ENCODE measurements around the gene GPR84. TPM values are rescaled to one million over a fixed set of nuclear protein-coding genes. Genes with fewer than 3 reads are reported as not detected.

Gene GPR84
- total and polyA plus RNA-seq, 12 donors = 0.15 to 2.9 (median 0.32) TPM; not detected in 7

DNA sequence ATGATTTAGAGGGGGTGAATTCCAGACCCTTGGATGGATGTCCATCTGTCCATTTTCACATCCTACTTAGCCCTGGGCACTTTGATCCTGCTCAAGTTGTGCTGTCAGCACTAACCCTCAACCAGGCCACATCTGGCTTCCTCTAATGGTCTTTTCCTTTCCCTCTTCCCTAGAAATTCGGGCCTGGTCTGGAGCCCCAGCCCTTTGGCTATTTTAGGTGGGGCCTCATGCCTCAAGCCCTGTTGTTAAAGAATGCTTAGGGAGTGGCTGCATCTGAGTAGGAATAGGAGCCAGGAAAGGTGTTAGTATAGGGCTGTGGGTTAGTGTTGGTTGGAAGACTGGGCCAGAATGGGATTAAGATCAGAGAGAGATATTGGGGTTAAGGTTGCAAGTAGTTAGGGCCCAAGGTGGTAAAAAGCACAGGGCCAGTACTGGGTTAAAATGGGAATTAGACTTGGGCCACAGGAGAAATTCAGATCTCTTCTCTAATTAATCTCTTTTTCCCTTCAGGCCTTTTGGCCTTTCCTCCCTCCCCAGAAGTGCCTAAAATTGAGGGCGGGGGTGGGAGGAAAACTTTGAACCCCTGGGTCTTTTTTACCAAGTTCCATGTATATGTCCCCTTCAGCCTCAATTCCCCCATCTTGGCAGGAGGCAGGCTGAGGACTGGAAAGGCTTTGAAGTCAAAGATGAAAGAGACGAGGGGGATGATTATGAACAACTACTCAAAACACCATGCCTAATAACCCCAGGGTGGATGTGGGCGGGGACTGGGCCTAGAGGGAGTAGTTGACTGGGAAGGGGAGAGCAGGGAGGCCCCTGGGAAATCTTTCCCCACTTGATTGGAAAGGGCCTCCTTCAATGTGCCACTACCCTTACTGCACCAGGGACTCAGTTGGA lies 24.2 kb upstream of the GPR84 start:
- no peak for ATAC-seq
- Histone ChIP-seq H3K27ac (no peak overlapping the region), H3K27me3 (no peaks in the 10 kb centered on the region), H3K4me1 (peaks cover 0 to 61% (median 11%) of the 10 kb centered on the region in 9 donors), H3K4me3 (no peak overlapping the region), H3K9me3 (no peaks in the 10 kb centered on the region), H3K36me3 (peaks cover 0 to 15% (median 0%) of the 10 kb centered on the region in 9 donors)
- WGBS, 2 donors = 72 to 78% methylated on average over 4 of the region's 4 CpGs
- no peak for DNase-seq
- intact Hi-C loops (cut with DNase I) = no loop called here
- TF ChIP-seq, protein P1, sequence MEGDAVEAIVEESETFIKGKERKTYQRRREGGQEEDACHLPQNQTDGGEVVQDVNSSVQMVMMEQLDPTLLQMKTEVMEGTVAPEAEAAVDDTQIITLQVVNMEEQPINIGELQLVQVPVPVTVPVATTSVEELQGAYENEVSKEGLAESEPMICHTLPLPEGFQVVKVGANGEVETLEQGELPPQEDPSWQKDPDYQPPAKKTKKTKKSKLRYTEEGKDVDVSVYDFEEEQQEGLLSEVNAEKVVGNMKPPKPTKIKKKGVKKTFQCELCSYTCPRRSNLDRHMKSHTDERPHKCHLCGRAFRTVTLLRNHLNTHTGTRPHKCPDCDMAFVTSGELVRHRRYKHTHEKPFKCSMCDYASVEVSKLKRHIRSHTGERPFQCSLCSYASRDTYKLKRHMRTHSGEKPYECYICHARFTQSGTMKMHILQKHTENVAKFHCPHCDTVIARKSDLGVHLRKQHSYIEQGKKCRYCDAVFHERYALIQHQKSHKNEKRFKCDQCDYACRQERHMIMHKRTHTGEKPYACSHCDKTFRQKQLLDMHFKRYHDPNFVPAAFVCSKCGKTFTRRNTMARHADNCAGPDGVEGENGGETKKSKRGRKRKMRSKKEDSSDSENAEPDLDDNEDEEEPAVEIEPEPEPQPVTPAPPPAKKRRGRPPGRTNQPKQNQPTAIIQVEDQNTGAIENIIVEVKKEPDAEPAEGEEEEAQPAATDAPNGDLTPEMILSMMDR (IDR thresholded peaks at IDR 0.05) = no peak

DNA sequence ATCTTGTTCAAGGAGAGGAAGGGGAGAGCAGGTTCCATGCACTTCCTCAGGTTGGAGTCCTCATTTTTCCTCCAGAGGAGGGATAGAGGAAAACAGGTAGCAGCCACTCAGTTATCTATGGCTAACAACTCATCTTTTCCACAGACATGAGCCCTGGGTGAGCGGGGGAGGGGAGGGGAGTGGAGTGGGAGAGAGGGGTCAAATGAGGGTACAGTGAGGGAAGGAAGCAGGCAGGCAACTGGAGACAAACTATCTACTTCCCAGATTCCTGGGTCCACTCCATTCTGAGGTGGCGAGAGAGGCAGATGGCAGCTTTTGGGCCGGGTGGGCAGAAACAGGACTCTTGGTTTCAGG lies 22.8 kb upstream of the GPR84 start:
- ATAC-seq = no peak
- TF ChIP-seq, protein P1 (IDR thresholded peaks at IDR 0.05) = no peak
- DNase-seq = no peak
- no peaks in the 10 kb centered on the region for H3K9me3 ChIP-seq
- H3K4me1 ChIP-seq = peaks cover 0 to 56% (median 11%) of the 10 kb centered on the region in 9 donors
- no peaks in the 10 kb centered on the region for H3K27me3 ChIP-seq
- intact Hi-C loops (cut with DNase I) = no loop called here
- H3K36me3 ChIP-seq = peaks cover 0 to 3% (median 0%) of the 10 kb centered on the region in 9 donors
- no peak overlapping the region for H3K4me3 ChIP-seq
- WGBS, 2 donors = 89 to 96% methylated on average over 3 of the region's 3 CpGs
- no peak overlapping the region for H3K27ac ChIP-seq

DNA sequence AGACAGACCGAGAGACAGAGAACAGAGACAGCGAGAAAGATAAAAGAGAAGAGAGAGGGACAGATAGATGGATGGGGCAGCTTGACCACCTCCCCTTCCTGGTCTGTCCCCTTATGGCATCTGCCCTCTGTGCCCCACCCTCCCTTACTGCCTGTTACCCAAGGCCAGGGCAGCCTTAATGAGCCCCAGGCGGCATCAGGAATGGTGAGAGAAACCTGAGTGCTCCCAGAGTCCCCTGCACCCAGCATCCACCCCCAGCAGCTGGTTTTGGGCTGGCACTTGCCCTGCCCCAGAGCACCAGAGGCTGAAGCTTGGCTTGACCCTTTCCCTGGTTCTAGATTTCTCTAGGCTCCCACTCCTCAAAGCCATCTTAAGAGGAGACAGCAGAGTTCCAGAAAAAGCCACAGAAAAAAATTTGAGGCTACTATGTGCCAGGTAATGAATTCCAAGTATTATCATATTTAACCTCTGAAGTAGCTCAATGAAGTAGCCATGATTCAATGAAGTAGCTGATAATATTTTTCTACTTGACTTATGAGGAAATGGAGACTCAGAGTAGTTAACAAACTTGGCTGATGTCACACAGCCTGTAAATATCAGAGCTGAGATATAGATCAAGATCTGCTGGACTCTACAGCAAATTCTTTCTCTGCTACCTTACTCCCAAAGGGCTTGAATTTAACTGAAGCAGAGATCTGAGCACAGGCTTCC lies 22.3 kb upstream of the GPR84 start:
- peaks cover 0 to 51% (median 11%) of the 10 kb centered on the region in 9 donors for H3K4me1 ChIP-seq
- H3K9me3 ChIP-seq = no peaks in the 10 kb centered on the region
- DNase-seq (no peak), ATAC-seq (no peak)
- H3K4me3 ChIP-seq = no peak overlapping the region
- intact Hi-C loops (cut with DNase I) = no loop called here
- WGBS, 2 donors = 80 to 94% methylated on average over 3 of the region's 3 CpGs
- TF ChIP-seq, protein P1 (IDR thresholded peaks at IDR 0.05) = no peak
- H3K27ac ChIP-seq = peak overlapping the region in 1 of 10 donors; percentile 26
- H3K27me3 ChIP-seq = no peaks in the 10 kb centered on the region
- H3K36me3 ChIP-seq = no peaks in the 10 kb centered on the region

DNA sequence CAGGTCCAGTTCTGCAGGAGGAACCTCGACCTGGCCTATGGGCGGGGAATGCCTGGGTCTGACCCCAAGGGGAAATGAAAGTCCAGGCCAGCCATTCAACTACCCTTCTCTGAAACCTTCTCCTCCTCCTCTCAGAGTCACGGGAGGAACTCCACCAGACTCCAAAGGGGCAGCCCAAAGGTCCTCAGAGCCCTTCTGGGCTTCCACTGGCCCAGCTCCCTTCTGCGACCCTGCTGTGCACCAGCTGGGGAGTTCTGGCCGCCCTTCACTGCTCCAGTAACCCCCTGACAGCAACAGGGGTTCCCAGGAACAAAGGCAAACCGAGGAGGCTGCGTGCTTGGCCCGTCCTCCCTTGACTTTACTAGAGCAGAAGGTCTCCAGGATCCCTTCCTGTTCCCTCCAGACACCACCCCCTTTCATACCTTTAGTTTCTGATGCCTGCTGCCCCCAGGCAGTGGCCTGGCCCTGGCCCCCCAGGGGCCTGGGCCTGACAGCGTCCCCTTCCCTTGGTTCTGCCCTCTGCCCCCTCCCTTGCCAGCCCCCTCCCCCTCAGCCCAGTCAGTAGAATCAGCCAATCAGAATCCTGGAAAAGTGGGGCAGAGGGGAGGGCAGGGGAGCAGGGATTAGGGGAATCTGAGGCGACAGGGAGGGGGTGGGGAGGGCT lies 21.1 kb upstream of the GPR84 start:
- Histone ChIP-seq H3K4me1 (peaks cover 0 to 41% (median 5%) of the 10 kb centered on the region in 9 donors), H3K4me3 (peak overlapping the region in 6 of 10 donors; percentile 5 to 27 (median 26)), H3K27ac (peak overlapping the region in 9 of 10 donors; percentile 13 to 88 (median 58)), H3K27me3 (no peaks in the 10 kb centered on the region), H3K36me3 (no peaks in the 10 kb centered on the region), H3K9me3 (no peaks in the 10 kb centered on the region)
- 69 to 70% methylated on average over 10 of the region's 10 CpGs for WGBS, 2 donors
- ATAC-seq (peak in 7 of 8 donors; percentile 8 to 44 (median 35)), DNase-seq (no peak)
- intact Hi-C loops (cut with DNase I) = no loop called here
- TF ChIP-seq, protein P1 (IDR thresholded peaks at IDR 0.05) = no peak
